ENCODE measurements around the gene CHD2.

- TF ChIP-seq CTCF (conservative IDR thresholded peaks at IDR 0.05; ENCODE audit: low read length) (no peak), EZH2phosphoT487 (IDR thresholded peaks at IDR 0.05; ENCODE audit: borderline replicate concordance) (no peak)
Observed at GRCh38 chr15:93056836-93057235, 156.7 kb downstream of the CHD2 start.

All from Loucy (cell line).